ENCODE results near the gene CBX2.

Gene CBX2

DNA sequence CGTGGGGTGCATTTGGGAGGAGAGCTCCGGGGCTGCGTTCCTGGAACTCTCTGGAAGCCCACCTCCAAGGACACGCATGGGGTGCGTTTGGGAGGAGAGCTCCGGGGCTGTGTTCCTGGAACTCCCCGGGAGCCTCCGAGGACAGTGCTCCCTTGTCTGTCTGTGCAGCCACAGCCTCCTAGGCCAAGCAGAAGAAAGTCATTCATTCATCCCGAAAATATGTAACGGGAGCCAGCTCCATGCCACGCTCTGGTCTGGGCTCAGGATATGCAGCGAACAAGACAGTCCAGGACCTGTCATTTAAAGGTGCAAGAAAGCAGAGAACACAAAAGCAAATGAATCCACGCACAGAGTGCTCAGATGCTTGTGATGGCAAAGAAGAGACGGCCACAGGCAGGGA lies 39.3 kb upstream of the CBX2 start:
- no peak overlapping the region for H3K4me2 ChIP-seq (ENCODE audit: low read length)
- H3K36me3 ChIP-seq (ENCODE audit: insufficient read depth, low read length), result no peaks in the 10 kb centered on the region
- no peaks in the 10 kb centered on the region for H3K79me2 ChIP-seq (ENCODE audit: insufficient read depth, low read length)
- H2AFZ ChIP-seq (ENCODE audit: low read length), result no peak overlapping the region
- no peak overlapping the region for H3K4me3 ChIP-seq (ENCODE audit: low read depth, low read length, poor library complexity, severe bottlenecking)
- no peaks in the 10 kb centered on the region for H3K9me2 ChIP-seq (ENCODE audit: low read depth, low read length)
- TF ChIP-seq, protein P1, sequence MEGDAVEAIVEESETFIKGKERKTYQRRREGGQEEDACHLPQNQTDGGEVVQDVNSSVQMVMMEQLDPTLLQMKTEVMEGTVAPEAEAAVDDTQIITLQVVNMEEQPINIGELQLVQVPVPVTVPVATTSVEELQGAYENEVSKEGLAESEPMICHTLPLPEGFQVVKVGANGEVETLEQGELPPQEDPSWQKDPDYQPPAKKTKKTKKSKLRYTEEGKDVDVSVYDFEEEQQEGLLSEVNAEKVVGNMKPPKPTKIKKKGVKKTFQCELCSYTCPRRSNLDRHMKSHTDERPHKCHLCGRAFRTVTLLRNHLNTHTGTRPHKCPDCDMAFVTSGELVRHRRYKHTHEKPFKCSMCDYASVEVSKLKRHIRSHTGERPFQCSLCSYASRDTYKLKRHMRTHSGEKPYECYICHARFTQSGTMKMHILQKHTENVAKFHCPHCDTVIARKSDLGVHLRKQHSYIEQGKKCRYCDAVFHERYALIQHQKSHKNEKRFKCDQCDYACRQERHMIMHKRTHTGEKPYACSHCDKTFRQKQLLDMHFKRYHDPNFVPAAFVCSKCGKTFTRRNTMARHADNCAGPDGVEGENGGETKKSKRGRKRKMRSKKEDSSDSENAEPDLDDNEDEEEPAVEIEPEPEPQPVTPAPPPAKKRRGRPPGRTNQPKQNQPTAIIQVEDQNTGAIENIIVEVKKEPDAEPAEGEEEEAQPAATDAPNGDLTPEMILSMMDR (IDR thresholded peaks at IDR 0.05; ENCODE audit: low read length), result no peak
- no peak for TF ChIP-seq EZH2 (IDR thresholded peaks at IDR 0.05; ENCODE audit: borderline replicate concordance, low read length)
- H3K27ac ChIP-seq (ENCODE audit: low read depth, low read length, poor library complexity, severe bottlenecking), result no peak overlapping the region
- no peaks in the 10 kb centered on the region for H3F3A ChIP-seq (ENCODE audit: insufficient read depth, low read length)
- no peak overlapping the region for H3K9ac ChIP-seq (ENCODE audit: low read length)
- peaks cover 4% of the 10 kb centered on the region for H3K4me1 ChIP-seq (ENCODE audit: insufficient read depth, low read length, severe bottlenecking)
- H4K20me1 ChIP-seq (ENCODE audit: insufficient read depth, low read length), result no peaks in the 10 kb centered on the region
- H3K9me3 ChIP-seq (ENCODE audit: low read length), result no peaks in the 10 kb centered on the region
- peaks cover 10% of the 10 kb centered on the region; the same call in 1 of the 2 replicates for H3K27me3 ChIP-seq (ENCODE audit: insufficient read depth, low read length)

DNA sequence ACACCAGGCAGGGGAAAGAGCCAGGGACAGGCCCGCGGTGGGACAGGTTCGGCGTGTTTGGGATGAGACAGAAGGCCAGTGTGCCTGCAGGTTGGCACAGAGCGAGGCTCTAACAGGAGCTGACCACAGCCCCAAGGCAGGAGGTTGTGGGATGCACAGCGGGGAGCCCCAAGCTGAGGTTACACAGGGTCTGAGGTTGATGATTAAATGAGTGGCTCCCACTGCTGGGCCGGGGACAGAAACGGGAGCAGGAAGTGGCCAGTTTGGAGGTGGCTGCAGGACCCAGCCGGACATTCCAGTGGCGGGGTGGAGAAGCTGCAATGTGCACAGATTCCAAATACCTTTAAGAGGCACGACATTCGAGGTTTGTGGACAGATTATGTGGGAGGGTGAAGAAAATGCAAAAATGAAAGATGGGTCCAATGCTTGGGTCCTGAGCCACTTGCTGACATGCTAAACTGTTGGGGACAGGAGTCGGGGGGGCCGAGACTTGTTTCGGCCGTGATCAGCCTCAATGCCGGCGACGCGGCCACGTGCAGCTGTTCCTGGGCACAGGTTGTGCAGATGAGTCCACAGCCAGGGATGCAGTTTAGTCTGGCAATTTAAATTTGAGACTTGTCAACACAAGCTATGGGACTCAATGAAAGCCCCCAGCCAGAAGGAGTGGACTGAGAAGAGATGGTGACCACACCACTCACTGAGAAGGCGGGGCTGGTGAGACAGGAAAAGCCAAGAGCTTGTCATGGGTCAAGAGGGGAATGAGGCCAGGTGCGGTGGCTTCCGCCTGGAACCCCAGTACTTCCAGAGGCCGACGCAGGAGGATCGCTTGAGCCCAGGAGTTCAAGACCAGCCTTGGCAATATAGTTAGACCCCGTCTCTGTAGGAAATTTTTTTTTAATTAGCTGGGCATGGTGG lies 38.5 kb upstream of the CBX2 start:
- Histone ChIP-seq H3K79me2 (ENCODE audit: insufficient read depth, low read length) (no peaks in the 10 kb centered on the region), H4K20me1 (ENCODE audit: insufficient read depth, low read length) (no peaks in the 10 kb centered on the region), H3K4me1 (ENCODE audit: insufficient read depth, low read length, severe bottlenecking) (peaks cover 3% of the 10 kb centered on the region), H2AFZ (ENCODE audit: low read length) (no peak overlapping the region), H3K9me3 (ENCODE audit: low read length) (no peaks in the 10 kb centered on the region), H3F3A (ENCODE audit: insufficient read depth, low read length) (no peaks in the 10 kb centered on the region), H3K4me2 (ENCODE audit: low read length) (no peak overlapping the region), H3K4me3 (ENCODE audit: low read depth, low read length, poor library complexity, severe bottlenecking) (no peak overlapping the region), H3K36me3 (ENCODE audit: insufficient read depth, low read length) (no peaks in the 10 kb centered on the region), H3K9me2 (ENCODE audit: low read depth, low read length) (no peaks in the 10 kb centered on the region), H3K9ac (ENCODE audit: low read length) (no peak overlapping the region), H3K27ac (ENCODE audit: low read depth, low read length, poor library complexity, severe bottlenecking) (no peak overlapping the region), H3K27me3 (ENCODE audit: insufficient read depth, low read length) (peaks cover 10% of the 10 kb centered on the region; the same call in 1 of the 2 replicates)
- no peak for TF ChIP-seq EZH2 (IDR thresholded peaks at IDR 0.05; ENCODE audit: borderline replicate concordance, low read length)
- TF ChIP-seq, protein P1 (IDR thresholded peaks at IDR 0.05; ENCODE audit: low read length), result no peak

DNA sequence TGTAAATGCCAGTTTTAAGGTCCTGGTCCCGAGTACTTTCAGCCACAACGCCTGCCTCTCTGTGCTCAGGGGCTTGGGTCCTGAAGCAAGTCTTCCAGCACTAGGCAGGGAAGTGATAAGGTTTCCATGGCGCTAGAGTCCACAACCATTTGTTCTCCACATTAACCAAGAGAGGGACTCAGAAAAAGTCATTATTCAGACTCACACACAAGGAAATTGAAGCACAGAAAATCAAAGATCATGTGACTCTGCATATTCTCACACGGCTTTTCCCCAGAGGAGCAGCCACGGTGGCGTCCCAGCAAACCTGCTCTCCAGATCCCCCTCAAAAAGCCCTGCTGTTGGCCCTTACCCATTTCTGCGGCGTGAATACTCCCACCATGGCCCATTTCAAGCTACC lies 37.5 kb upstream of the CBX2 start:
- no peak overlapping the region for H3K4me3 ChIP-seq (ENCODE audit: low read depth, low read length, poor library complexity, severe bottlenecking)
- H3K4me2 ChIP-seq (ENCODE audit: low read length), result no peak overlapping the region
- H3K9ac ChIP-seq (ENCODE audit: low read length), result no peak overlapping the region
- H3K9me3 ChIP-seq (ENCODE audit: low read length), result no peaks in the 10 kb centered on the region
- peaks cover 3% of the 10 kb centered on the region for H3K4me1 ChIP-seq (ENCODE audit: insufficient read depth, low read length, severe bottlenecking)
- H3K9me2 ChIP-seq (ENCODE audit: low read depth, low read length), result no peaks in the 10 kb centered on the region
- no peak overlapping the region for H2AFZ ChIP-seq (ENCODE audit: low read length)
- H3K27ac ChIP-seq (ENCODE audit: low read depth, low read length, poor library complexity, severe bottlenecking), result no peak overlapping the region
- TF ChIP-seq, protein P1 (IDR thresholded peaks at IDR 0.05; ENCODE audit: low read length), result no peak
- no peak for TF ChIP-seq EZH2 (IDR thresholded peaks at IDR 0.05; ENCODE audit: borderline replicate concordance, low read length)
- no peaks in the 10 kb centered on the region for H3K36me3 ChIP-seq (ENCODE audit: insufficient read depth, low read length)
- no peaks in the 10 kb centered on the region for H3K79me2 ChIP-seq (ENCODE audit: insufficient read depth, low read length)
- H4K20me1 ChIP-seq (ENCODE audit: insufficient read depth, low read length), result no peaks in the 10 kb centered on the region
- H3K27me3 ChIP-seq (ENCODE audit: insufficient read depth, low read length), result peaks cover 10% of the 10 kb centered on the region; the same call in 1 of the 2 replicates
- H3F3A ChIP-seq (ENCODE audit: insufficient read depth, low read length), result no peaks in the 10 kb centered on the region
